Hepatocyte (in vitro differentiated cells): Measurements from ENCODE around the gene PKP1. TPM values are rescaled to one million over a fixed set of nuclear protein-coding genes. Genes with fewer than 3 reads are reported as not detected.

Experiments
- DNase-seq: peaks from one replicate; pipeline ENCODE4 v3.0.0-alpha.2; 2016; ENCODE audit warnings: low spot score
- H2AFZ ChIP-seq: fragments of 200-600 bp; sonication (generic); 2 replicates; pipeline ENCODE4 v1.6.0; 2016; ENCODE audit warnings: antibody characterized with exemption, mild to moderate bottlenecking
- H3K27ac ChIP-seq: fragments of 200-600 bp; sonication (generic); 2 replicates; pipeline ENCODE4 v1.5.1; 2016; ENCODE audit warnings: mild to moderate bottlenecking
- H3K27me3 ChIP-seq: fragments of 200-600 bp; sonication (generic); 2 replicates; pipeline ENCODE4 v1.6.1; 2016
- H3K36me3 ChIP-seq: fragments of 200-600 bp; sonication (generic); replicated peaks from 2 replicates; pipeline ENCODE4 v1.5.1; 2016; ENCODE audit warnings: low read depth; ENCODE audit not compliant: insufficient read depth
- H3K4me1 ChIP-seq: fragments of 200-600 bp; sonication (generic); 2 replicates; pipeline ENCODE4 v1.5.1; 2016; ENCODE audit warnings: mild to moderate bottlenecking, moderate library complexity; ENCODE audit not compliant: insufficient read depth
- H3K4me2 ChIP-seq: fragments of 200-600 bp; sonication (generic); 2 replicates; pipeline ENCODE4 v1.6.0; 2016
- H3K4me3 ChIP-seq: fragments of 200-600 bp; sonication (generic); 2 replicates; pipeline ENCODE4 v1.5.1; 2016; ENCODE audit warnings: mild to moderate bottlenecking
- H3K79me2 ChIP-seq: fragments of 200-600 bp; sonication (generic); 2 replicates; pipeline ENCODE4 v1.6.0; 2017; ENCODE audit warnings: mild to moderate bottlenecking
- H3K9me2 ChIP-seq: fragments of 200-600 bp; sonication (generic); replicated peaks from 2 replicates; pipeline ENCODE4 v1.6.0; 2017; ENCODE audit warnings: mild to moderate bottlenecking; ENCODE audit not compliant: insufficient read depth
- H3K9me3 ChIP-seq: fragments of 200-600 bp; sonication (generic); 2 replicates; pipeline ENCODE4 v1.5.1; 2016; ENCODE audit warnings: low read depth, mild to moderate bottlenecking
- H4K20me1 ChIP-seq: fragments of 200-600 bp; sonication (generic); 2 replicates; pipeline ENCODE4 v1.6.0; 2016; ENCODE audit warnings: mild to moderate bottlenecking; ENCODE audit not compliant: insufficient read depth, poor library complexity, severe bottlenecking
- CTCF ChIP-seq: fragments of 200-600 bp; sonication (generic); IDR thresholded peaks from 2 replicates; pipeline ENCODE4 v1.5.1; 2016; ENCODE audit warnings: antibody characterized with exemption, mild to moderate bottlenecking; ENCODE audit not compliant: poor library complexity
- EZH2 ChIP-seq: fragments of 200-600 bp; sonication (generic); IDR thresholded peaks from 2 replicates; pipeline ENCODE4 v1.6.1; 2016; ENCODE audit warnings: antibody characterized with exemption, mild to moderate bottlenecking, borderline replicate concordance
- EZH2phosphoT487 ChIP-seq: fragments of 200-600 bp; sonication (generic); IDR thresholded peaks from one replicate; pipeline ENCODE4 v1.6.1; 2018; ENCODE audit warnings: antibody characterized with exemption, mild to moderate bottlenecking, low read depth, moderate library complexity; ENCODE audit not compliant: unreplicated experiment, severe bottlenecking
- WGBS: methylation state at CpG from one replicate; pipeline ENCODE4 v1.1.6; 2016; ENCODE audit warnings: low lambda C conversion rate; ENCODE audit errors: missing lambda C conversion rate; 5-methylcytosine and 5-hydroxymethylcytosine counted together
- polyA plus RNA-seq: library from polyadenylated mRNA; unstranded; fragments of >200 nt; fragmentation: Nextera tagmentation; extraction: Ambion mirVana; gene quantifications from 2 replicates; pipeline ENCODE4 v1.2.1, GENCODE V29; 2016
- total RNA-seq: library from RNA; depleted of rRNA; stranded (reverse); fragments of >200 nt; gene quantifications from 2 replicates; pipeline ENCODE4 v1.2.3, GENCODE V29; 2014

The PKP1 gene
- total and polyA plus RNA-seq, 2 experiments from 2014 or later: 0.04 to 0.33 TPM

DNA sequence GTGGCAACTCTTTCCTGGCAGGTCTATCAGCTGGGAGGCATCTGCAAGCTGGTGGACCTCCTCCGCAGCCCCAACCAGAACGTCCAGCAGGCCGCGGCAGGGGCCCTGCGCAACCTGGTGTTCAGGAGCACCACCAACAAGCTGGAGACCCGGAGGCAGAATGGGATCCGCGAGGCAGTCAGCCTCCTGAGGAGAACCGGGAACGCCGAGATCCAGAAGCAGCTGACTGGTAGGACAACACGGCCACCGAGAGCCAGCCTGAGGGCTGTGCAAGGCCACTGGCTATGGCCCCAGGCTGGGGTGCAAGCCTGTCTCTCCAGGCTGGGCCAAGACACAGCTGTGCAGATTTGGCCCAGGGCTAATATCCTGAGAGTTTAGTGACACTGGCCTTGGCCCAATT is 34.2 kb downstream of the PKP1 start:
- no peak for TF ChIP-seq EZH2
- TF ChIP-seq CTCF: no peak
- no peak for TF ChIP-seq EZH2phosphoT487
- Histone ChIP-seq H3K4me1 (no peaks in the 10 kb centered on the region), H3K9me3 (no peaks in the 10 kb centered on the region), H2AFZ (no peak overlapping the region), H3K27ac (no peak overlapping the region), H3K4me3 (no peak overlapping the region), H4K20me1 (no peaks in the 10 kb centered on the region), H3K79me2 (no peaks in the 10 kb centered on the region), H3K4me2 (no peak overlapping the region), H3K36me3 (no peaks in the 10 kb centered on the region), H3K9me2 (no peaks in the 10 kb centered on the region), H3K27me3 (no peaks in the 10 kb centered on the region)
- 93% methylated on average over 13 of the region's 13 CpGs for WGBS
- no peak for DNase-seq

GRCh38 chr1:201318504-201319340 is 35.4 kb downstream of the PKP1 start:
- DNase-seq: no peak
- H3K9me3 ChIP-seq: no peaks in the 10 kb centered on the region
- no peak overlapping the region for H3K4me2 ChIP-seq
- H3K79me2 ChIP-seq: no peaks in the 10 kb centered on the region
- no peaks in the 10 kb centered on the region for H4K20me1 ChIP-seq
- no peaks in the 10 kb centered on the region for H3K27me3 ChIP-seq
- H3K36me3 ChIP-seq: no peaks in the 10 kb centered on the region
- no peak overlapping the region for H2AFZ ChIP-seq
- H3K4me3 ChIP-seq: no peak overlapping the region
- WGBS: 84% methylated on average over 15 of the region's 15 CpGs
- TF ChIP-seq CTCF (no peak), EZH2 (no peak), EZH2phosphoT487 (no peak)
- no peak overlapping the region for H3K27ac ChIP-seq
- no peaks in the 10 kb centered on the region for H3K9me2 ChIP-seq
- no peaks in the 10 kb centered on the region for H3K4me1 ChIP-seq

- no peak for TF ChIP-seq EZH2
- no peak for TF ChIP-seq EZH2phosphoT487
- TF ChIP-seq CTCF: no peak
- H3K4me1 ChIP-seq: no peaks in the 10 kb centered on the region
- H3K9me2 ChIP-seq: no peaks in the 10 kb centered on the region
- H3K79me2 ChIP-seq: no peaks in the 10 kb centered on the region
- H3K9me3 ChIP-seq: no peaks in the 10 kb centered on the region
- H3K4me3 ChIP-seq: no peak overlapping the region
- no peaks in the 10 kb centered on the region for H3K27me3 ChIP-seq
- H3K4me2 ChIP-seq: no peak overlapping the region
- H3K36me3 ChIP-seq: no peaks in the 10 kb centered on the region
- DNase-seq: no peak
- no peaks in the 10 kb centered on the region for H4K20me1 ChIP-seq
- no peak overlapping the region for H2AFZ ChIP-seq
- 93% methylated on average over 6 of the region's 6 CpGs for WGBS
- H3K27ac ChIP-seq: no peak overlapping the region
Measured at GRCh38 chr1:201319631-201320030, 36.3 kb downstream of the PKP1 start.
